Adrenal gland (tissue), 12 donors: Measurements from ENCODE around the gene NFATC2IP. TPM values are rescaled to one million over a fixed set of nuclear protein-coding genes. Genes with fewer than 3 reads are reported as not detected.

Experiments
- DNase-seq, 7 donors: peaks; one replicate each; pipeline ENCODE4 v3.0.0-alpha.2; 2019 to 2020
- H3K27ac ChIP-seq, 5 donors: fragments of 200-600 bp; sonication (generic) in 4 of 5; 1 replicate in 3 of 5; 2 replicates in 2 of 5; pipeline versions ENCODE4 v1.5.1 to v1.8.0; 2016 to 2020; ENCODE audit warnings: mild to moderate bottlenecking in 1 of 5
- H3K27me3 ChIP-seq: fragments of 200-600 bp; 2 replicates; pipeline ENCODE4 v1.8.0; 2021
- H3K36me3 ChIP-seq, 2 donors: fragments of 200-600 bp; replicated peaks in 1 of 2; 1 replicate in 1 of 2; 2 replicates in 1 of 2; pipeline versions ENCODE4 v1.5.1 to v1.8.0; 2018 to 2022
- H3K4me1 ChIP-seq, 2 donors: fragments of 200-600 bp; replicated peaks in 1 of 2; 1 replicate in 1 of 2; 2 replicates in 1 of 2; pipeline versions ENCODE4 v1.5.1 to v1.8.0; 2018 to 2021
- H3K4me3 ChIP-seq, 4 donors: fragments of 200-600 bp; sonication (generic) in 3 of 4; one replicate each; pipeline ENCODE4 v1.5.1; 2016 to 2018
- H3K9me3 ChIP-seq, 3 donors: fragments of 200-600 bp; sonication (generic) in 1 of 3; replicated peaks in 1 of 3; 1 replicate in 2 of 3; 2 replicates in 1 of 3; pipeline versions ENCODE4 v1.5.1 to v1.8.0; 2016 to 2021
- POLR2A ChIP-seq, 2 donors: fragments of 450-650 bp; IDR thresholded peaks; one replicate each; pipeline ENCODE4 v1.6.1; 2017; ENCODE audit warnings: antibody characterized with exemption in 2 of 2, mild to moderate bottlenecking in 2 of 2, moderate library complexity in 1 of 2
- WGBS, 4 donors: extraction: QIAGEN DNeasy Blood & Tissue Kit in 2 of 4; methylation state at CpG; one replicate each; pipeline versions ENCODE4 v1.1.5 to v1.1.7; 2013 to 2017; 5-methylcytosine and 5-hydroxymethylcytosine counted together
- intact Hi-C, 2 donors: fragments of 100-400 bp; cut with DNase I; formaldehyde crosslinking; loops; one replicate each; pipeline versions ENCODE4 v1.14.1 to v1.15.0; 2022 to 2023
- polyA plus RNA-seq, 3 donors: library from polyadenylated mRNA; stranded (reverse); fragments of 200-250 nt in 2 of 3; fragments of 350-450 nt in 1 of 3; fragmentation: Illumina TruSeq in 1 of 3; extraction: RNeasy Lipid Tissue Mini Kit (QIAGEN cat#74804) in 1 of 3; gene quantifications; one replicate each; pipeline ENCODE4 v1.2.3, GENCODE V29; 2013 to 2014
- total RNA-seq, 9 donors: library from RNA; depleted of rRNA in 4 of 9; stranded (reverse); fragments of >200 nt in 4 of 9; fragments of 120-200 nt in 1 of 9; fragmentation: NEBNext Ultra II Directional in 1 of 9; extraction: Animal tissue kit (Norgen Biotek cat#: 25700) in 1 of 9; gene quantifications; one replicate each; pipeline versions ENCODE4 v1.1.0 to v1.2.4, GENCODE V29; 2013 to 2023
- TF ChIP-seq, protein P1 (sequence below), 6 experiments: fragments of 450-650 bp in 4 of 6; fragments of 200-600 bp in 2 of 6; sonication (generic) in 1 of 6; IDR thresholded peaks; 1 replicate in 5 of 6; 2 replicates in 1 of 6; pipeline versions ENCODE4 v1.5.1 to v1.8.0; 2016 to 2021; ENCODE audit warnings: antibody characterized with exemption in 6 of 6, mild to moderate bottlenecking in 2 of 6, moderate library complexity in 1 of 6
- donor health status: healthy with polysubstance abuse.
- donor health status: Bipolar disorder and iron deficiency.
- donor health status: DM: yes; HTN: yes; CAD: no.
- donor health status: DM: no; HTN: no; CAD: no.
- donor health status: DM: no; HTN: no; CAD: no.
- donor health status: DM: yes; HTN: yes; CAD: no.

NFATC2IP gene
- total and polyA plus RNA-seq, 12 donors: 7.7 to 25.2 (median 17.1) TPM

GRCh38 chr16:28980929-28981328, 30.2 kb downstream of the NFATC2IP start:
- Histone ChIP-seq H3K4me1 (peaks cover 2% of the 10 kb centered on the region in 2 donors), H3K9me3 (no peaks in the 10 kb centered on the region), H3K27me3 (no peaks in the 10 kb centered on the region), H3K27ac (no peak overlapping the region), H3K4me3 (no peak overlapping the region), H3K36me3 (peaks cover 0 to 58% of the 10 kb centered on the region in 2 donors)
- intact Hi-C loops: no loop called here
- TF ChIP-seq, protein P1, sequence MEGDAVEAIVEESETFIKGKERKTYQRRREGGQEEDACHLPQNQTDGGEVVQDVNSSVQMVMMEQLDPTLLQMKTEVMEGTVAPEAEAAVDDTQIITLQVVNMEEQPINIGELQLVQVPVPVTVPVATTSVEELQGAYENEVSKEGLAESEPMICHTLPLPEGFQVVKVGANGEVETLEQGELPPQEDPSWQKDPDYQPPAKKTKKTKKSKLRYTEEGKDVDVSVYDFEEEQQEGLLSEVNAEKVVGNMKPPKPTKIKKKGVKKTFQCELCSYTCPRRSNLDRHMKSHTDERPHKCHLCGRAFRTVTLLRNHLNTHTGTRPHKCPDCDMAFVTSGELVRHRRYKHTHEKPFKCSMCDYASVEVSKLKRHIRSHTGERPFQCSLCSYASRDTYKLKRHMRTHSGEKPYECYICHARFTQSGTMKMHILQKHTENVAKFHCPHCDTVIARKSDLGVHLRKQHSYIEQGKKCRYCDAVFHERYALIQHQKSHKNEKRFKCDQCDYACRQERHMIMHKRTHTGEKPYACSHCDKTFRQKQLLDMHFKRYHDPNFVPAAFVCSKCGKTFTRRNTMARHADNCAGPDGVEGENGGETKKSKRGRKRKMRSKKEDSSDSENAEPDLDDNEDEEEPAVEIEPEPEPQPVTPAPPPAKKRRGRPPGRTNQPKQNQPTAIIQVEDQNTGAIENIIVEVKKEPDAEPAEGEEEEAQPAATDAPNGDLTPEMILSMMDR (IDR thresholded peaks at IDR 0.05): no peak
- no peak for TF ChIP-seq POLR2A (IDR thresholded peaks at IDR 0.05)
- DNase-seq: no peak
- whole genome bisulfite sequencing, 4 donors: 94 to 100% (median 98%) methylated on average over 7 of the region's 7 CpGs

GRCh38 chr16:28981517-28981916, 30.8 kb downstream of the NFATC2IP start:
- Histone ChIP-seq H3K27me3 (no peaks in the 10 kb centered on the region), H3K9me3 (no peaks in the 10 kb centered on the region), H3K27ac (no peak overlapping the region), H3K4me1 (no peaks in the 10 kb centered on the region), H3K4me3 (no peak overlapping the region), H3K36me3 (peaks cover 0 to 58% of the 10 kb centered on the region in 2 donors)
- no peak for DNase-seq
- intact Hi-C loops: no loop called here
- WGBS, 4 donors: 78 to 93% (median 81%) methylated on average over 9 to 12 of the region's 12 CpGs
- TF ChIP-seq, protein P1 (IDR thresholded peaks at IDR 0.05): peak in 1 of 6 experiments; percentile 39
- TF ChIP-seq POLR2A (IDR thresholded peaks at IDR 0.05): no peak

- DNase-seq: peak in 1 of 7 donors; percentile 17
- H3K4me3 ChIP-seq: no peak overlapping the region
- no peak overlapping the region for H3K27ac ChIP-seq
- TF ChIP-seq, protein P1 (IDR thresholded peaks at IDR 0.05): no peak
- TF ChIP-seq POLR2A (IDR thresholded peaks at IDR 0.05): no peak
- 87 to 100% (median 95%) methylated on average over 3 to 10 of the region's 10 CpGs for WGBS, 4 donors
- intact Hi-C loops: no loop called here
- peaks cover 0 to 62% of the 10 kb centered on the region in 2 donors for H3K36me3 ChIP-seq
- H3K27me3 ChIP-seq: no peaks in the 10 kb centered on the region
- no peaks in the 10 kb centered on the region for H3K4me1 ChIP-seq
- H3K9me3 ChIP-seq: peaks cover 0 to 6% (median 0%) of the 10 kb centered on the region in 3 donors
Measured at GRCh38 chr16:28982418-28982817, 31.7 kb downstream of the NFATC2IP start.

DNA sequence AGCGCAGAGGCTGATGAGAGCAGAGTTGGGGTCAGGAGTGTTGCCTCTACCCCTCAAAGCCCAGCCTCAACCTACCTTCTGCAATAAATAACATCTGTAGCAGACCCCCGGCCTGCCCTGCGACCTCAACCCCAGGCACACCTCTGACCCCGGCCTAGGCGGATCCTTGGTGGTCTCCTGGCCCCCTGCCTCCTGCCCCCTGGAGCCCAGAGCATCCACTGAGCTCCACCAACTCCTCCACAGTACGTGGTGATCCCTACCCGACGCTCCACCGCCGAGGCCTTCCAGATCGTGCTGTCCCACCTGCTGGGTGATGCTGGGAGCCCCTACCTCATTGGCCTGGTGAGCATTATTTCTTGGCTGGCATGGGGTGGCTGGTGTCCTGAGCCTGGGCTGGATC, 32.2 kb downstream of the NFATC2IP start:
- WGBS, 4 donors: 90 to 96% (median 93%) methylated on average over 7 to 11 of the region's 11 CpGs
- Histone ChIP-seq H3K4me1 (no peaks in the 10 kb centered on the region), H3K36me3 (peaks cover 0 to 62% of the 10 kb centered on the region in 2 donors), H3K27ac (no peak overlapping the region), H3K27me3 (no peaks in the 10 kb centered on the region), H3K4me3 (no peak overlapping the region), H3K9me3 (peaks cover 0 to 6% (median 0%) of the 10 kb centered on the region in 3 donors)
- intact Hi-C loops: no loop called here
- DNase-seq: no peak
- TF ChIP-seq POLR2A (IDR thresholded peaks at IDR 0.05): no peak
- TF ChIP-seq, protein P1 (IDR thresholded peaks at IDR 0.05): no peak
